Dermis blood vessel endothelial cell (primary cell): ENCODE measurements around the gene SOX6. TPM values are rescaled to one million over a fixed set of nuclear protein-coding genes. Genes with fewer than 3 reads are reported as not detected.
"Not testable (repeated sequence)": the region's sequence is repeated elsewhere in the genome, so short reads cannot be mapped to it uniquely, and the experiment has no call there.

ENCODE experiments used
- DNase-seq: peaks from one replicate; pipeline ENCODE4 v3.0.0; 2010
- total RNA-seq: library from RNA; depleted of rRNA; stranded (reverse); fragments of >200 nt; gene quantifications from 2 replicates; pipeline ENCODE4 v1.2.3, GENCODE V29; 2014

The SOX6 gene
- total RNA-seq, 1 donor from 2014 or later: under 0.01 TPM

DNA sequence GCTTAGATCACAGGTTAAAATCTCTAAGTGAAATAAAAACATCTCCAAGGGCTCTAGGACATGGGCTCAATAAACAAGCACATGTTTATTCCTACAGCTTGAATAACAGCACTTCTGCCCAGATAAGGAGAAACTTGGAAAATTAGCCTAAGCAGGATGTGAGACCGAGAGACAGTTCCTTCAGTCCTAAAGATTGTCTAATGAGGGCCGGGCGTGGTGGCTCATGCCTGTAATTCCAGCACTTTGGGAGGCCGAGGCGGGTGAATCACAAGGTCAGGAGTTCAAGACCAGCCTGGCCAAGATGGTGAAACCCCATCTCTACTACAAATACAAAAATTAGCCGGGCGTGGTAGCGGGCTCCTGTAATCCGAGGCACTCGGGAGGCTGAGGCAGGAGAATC, 327.2 kb downstream of the SOX6 start:
- DNase-seq: not testable (repeated sequence)

DNA sequence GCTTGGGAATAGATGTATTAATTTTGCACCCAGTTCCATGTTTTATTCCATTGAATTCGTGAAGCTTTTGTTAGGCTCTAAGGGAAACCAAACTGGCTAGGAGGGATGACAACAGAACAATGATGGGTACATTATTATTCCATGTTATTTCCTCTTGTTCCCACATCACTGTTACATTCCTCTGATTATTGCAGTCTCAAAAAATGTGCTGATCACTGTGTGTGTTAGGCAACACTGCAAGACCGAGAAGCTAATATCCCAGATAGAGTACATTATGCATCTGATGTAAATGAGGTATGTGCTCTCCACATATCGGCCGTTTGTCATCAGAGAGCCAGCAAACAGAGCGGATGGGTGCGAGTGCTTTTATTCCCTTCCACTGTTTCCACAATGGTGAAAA, 327.9 kb downstream of the SOX6 start:
- DNase-seq: no peak

DNA sequence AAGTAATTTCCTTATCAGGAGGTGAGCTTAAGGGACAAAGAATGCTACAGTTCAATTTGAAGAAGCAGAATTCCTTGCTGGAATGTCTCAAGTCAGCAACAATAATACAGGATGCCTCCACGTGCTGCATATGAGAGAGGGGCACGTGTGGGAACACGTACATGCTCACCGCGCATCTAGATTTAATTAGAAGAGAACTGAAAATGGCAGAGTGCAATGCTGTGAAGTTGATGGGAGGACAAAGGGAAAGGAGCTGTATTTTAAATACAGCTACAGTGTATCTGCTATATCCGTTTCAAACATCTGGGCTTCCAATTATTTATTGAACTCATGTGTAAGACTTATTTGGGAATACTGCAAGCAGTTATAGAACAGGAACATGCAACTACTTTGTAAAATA, 328.7 kb downstream of the SOX6 start:
- DNase-seq: no peak

DNA sequence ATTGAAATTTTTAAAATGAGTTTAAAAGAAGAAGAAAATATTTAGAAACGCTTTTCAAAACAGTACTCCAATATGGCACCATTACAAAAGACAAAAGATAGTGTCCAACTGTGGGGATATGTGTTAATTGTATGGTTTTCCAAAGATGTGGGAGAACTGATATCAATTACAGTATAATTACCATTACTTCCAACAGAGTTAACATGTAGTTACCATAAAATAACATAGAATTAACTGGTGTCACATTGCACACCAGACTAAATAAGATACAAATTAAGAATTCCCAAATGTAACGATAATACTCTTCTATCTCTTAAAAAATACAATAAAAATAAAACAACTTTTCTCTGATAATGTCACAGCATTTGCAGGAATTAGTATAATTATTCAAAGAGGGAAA, 329.5 kb downstream of the SOX6 start:
- no peak for DNase-seq

DNA sequence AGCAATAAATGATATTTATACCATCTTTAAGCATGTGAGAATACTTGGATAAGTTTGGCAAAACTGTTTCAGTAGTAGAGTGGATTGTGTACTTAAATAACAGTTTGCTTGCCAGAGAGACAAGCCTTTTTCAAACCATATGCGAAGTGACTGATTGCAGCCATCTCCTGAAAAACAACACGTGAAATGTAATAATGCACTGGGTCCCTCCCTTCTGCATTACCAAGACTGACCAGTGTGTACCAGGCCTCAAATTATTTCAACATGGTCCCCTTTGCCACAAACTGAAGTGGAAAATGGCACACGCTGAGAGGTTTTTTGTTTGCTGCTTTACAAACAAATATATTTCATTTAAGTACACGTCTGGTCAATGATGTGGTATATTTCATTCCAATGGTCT, 337.4 kb downstream of the SOX6 start:
- DNase-seq: no peak

- no peak for DNase-seq
These were observed 339.9 kb downstream of the SOX6 start for GRCh38 chr11:16016468-16016829.

DNA sequence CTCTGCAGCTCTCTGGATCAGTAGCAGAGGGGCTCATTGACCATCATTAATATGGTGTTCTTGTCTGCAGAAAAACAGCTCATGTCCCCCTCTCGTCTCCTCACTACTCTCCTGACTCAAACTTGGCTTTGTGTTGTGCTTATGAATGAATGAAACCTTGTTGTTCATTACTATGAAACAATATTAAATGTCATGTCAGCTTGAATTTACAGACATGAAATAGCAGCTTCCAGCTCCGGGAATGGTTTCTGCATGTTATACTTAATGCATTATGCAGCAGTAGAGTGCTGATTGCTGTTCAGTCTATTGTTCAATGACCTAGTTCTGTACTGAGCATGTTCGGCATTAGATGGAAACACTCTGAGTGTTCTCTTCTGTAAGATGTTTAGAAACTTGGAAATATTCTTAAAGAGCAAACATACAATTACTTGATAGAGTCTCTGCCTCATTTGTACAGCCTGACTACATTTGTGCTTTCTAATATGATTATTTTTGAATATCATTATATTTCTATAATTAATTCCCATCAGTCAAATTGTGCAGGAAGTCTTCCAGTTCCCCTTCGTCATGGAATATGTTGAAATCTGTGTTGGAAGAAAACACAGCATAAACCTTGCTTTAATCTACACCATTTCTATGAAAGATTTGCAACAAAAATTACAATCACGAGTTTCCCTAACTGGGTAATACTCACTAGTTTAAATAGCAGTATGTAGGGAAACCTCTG, 340.4 kb downstream of the SOX6 start:
- no peak for DNase-seq

- no peak for DNase-seq
These were observed 342.6 kb downstream of the SOX6 start for GRCh38 chr11:16013649-16014275.

DNA sequence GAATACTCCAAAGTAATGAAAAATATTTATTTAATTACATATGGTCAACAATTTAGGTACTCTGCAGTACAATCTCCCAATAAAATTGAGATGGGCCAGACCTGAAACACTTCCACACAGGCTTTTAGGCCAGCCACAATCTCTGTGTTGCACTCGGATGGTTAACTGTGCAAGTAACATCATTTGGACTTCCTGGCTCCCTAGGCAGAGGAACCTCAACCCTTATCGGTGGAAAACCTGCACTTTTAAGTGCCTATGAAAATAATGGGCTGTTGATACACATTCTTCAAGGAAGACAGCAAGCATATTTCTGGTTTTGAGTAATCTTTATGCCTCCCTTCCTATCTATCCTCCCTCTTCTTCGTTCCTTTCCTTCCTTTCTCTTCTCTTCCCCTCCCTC, 343.1 kb downstream of the SOX6 start:
- DNase-seq: no peak

- peak; percentile 5 for DNase-seq
These were observed 344.1 kb downstream of the SOX6 start for GRCh38 chr11:16012125-16012751.

DNA sequence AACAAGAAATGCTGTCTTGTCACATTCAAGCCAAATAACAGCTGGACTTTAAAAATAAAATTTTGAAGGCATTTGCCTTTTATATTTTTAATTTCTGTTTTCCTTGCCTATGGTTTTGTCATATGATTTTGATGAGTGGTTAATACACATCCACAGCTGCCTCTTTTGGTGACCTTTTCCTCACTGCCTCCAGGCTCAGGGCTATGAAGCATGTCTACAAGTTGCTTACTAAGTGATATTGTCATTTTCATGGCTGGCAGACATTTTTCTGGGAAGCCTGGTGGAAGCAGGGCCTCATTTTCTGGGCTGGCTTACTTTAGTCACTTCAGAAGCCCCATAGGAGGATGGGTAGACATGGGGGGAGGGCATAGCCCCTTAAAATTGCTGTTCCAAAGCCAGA, 344.9 kb downstream of the SOX6 start:
- no peak for DNase-seq

DNA sequence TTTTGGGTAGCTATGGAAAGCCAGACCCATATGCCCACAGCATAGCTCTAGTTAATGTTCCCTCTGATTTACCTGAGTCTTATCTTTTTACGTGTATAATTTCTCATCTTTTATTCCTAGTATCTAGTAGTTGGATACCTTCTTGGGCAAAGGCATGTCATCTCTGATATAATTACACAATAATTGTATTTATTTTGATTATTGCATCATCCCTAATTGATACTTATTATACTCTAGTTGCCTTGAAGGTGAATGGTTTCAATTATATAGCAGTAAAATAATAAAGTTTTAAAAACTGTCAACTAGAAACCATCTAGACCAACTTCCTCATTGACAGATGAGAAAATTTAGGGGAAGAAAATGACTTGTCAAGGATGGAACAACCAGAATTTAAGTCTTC, 347.3 kb downstream of the SOX6 start:
- no peak for DNase-seq

- DNase-seq: no peak
These were observed 348.8 kb downstream of the SOX6 start for GRCh38 chr11:16007514-16007913.

DNA sequence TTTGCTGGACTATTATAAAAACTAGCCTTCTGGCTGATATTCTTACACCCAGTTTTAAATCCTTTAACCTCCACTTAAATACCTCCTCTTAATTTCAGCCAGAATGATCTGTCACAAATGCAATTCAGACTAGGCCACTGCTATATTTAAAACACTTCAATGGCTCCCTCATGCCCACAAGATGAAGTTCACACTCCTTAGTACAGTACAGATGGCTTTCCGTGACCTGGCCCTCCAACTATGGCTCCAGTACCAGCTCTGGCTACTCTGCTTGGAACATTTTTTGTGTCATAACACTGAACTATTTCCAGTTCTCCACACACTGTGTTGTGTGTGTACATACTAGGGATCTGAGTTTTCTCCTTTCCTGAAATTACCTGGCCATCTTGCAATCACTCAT, 353.4 kb downstream of the SOX6 start:
- DNase-seq: no peak

- DNase-seq: peak; percentile 74
These were observed 354.4 kb downstream of the SOX6 start for GRCh38 chr11:16001899-16002426.

DNA sequence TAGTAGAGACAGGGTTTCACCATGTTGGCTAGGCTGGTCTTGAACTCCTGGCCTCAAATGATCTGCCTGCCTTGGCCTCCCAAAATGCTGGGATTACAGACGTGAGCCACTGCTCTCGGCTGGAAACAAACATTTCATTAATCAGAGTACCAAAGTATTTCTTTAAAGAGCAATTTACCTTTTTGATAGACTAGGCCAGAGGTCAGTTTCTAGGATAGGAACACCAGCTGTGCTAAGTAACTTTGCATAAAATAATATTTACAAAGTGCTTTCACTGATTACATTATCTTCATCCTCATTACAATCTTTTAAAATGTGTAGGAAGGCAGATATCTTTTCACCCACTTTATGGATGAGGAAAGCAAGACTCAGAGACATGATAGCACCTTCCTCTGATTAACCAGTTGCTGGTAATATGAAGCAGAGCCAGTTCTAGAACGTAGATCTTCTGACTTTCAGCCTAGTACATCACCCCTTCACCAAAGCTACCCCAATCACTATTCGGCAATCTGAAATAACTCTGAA, 355.2 kb downstream of the SOX6 start:
- DNase-seq: no peak

GRCh38 chr11:16000065-16000464, 356.3 kb downstream of the SOX6 start:
- peak; percentile 11 for DNase-seq

GRCh38 chr11:15993345-15993744, 363.0 kb downstream of the SOX6 start:
- DNase-seq: no peak

DNA sequence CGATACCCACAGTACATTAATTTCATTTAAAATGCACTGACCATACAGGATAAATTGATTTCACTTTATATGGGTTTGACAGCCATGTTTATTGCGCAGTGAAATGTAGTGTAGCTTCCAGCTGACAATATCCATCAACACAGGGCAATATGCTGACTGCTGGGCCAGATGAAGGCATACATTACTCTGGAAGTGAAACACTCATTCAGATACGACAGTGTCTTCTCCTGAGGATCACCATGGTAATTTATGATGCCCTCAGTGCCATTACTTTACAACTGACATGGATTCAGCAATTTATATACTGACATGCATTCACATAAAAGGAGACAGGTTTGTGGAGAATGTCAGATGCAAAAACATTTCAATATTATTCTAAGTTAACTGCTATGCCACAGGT, 365.1 kb downstream of the SOX6 start:
- DNase-seq: no peak

DNA sequence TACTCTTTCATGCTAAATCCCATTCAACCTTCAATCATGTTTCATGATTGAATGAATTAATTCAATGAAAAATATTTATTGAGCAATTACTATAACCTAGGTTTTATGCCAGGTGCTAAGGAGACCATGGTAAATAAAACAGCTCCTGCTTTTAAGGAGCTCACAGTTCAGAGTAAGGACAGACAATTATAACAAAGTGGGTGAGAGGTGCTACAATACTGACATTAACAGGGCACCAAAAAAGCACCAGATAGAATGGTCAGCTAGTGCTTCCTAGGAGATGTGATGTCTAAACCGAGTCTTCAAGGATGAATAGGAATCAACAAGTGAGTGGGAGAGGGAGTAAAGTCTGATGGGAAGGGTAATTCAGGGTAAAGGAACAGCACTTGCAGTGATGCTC, 366.7 kb downstream of the SOX6 start:
- DNase-seq: no peak

- no peak for DNase-seq
These were observed 367.6 kb downstream of the SOX6 start for GRCh38 chr11:15988693-15989231.

GRCh38 chr11:15988016-15988550, 368.3 kb downstream of the SOX6 start:
- no peak for DNase-seq

DNA sequence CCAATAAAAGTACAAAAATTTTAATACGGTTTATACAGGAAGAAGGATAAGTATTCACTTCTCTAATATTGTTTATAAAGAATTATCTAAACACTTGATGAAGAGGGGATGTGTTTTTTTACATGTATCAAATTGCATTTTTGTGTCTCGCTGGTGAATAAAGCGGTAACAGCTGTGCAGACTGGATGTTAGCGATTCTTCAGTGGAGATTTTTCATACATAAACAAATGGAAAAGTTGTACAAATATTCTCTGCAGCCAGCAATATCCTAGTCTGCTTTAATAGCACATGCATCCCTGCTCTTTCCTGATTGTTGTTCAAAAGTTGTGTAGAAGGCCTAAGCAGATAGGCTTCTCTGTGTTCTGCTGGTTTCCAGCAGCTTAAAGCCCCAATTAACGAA, 369.3 kb downstream of the SOX6 start:
- DNase-seq: no peak

DNA sequence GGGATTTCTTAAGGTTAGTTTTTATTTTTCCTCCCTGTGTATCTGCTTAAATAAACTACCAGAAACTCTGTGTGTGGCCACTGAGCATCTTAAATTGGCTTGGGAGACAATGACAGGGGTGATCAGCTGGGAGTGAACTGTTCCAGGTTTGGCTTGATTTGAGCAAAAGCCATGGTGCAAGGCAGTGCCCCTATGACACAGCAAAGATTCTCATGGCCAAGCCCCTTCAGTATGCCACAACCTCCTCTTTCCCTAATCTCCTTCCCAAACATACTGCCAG, 370.5 kb downstream of the SOX6 start:
- no peak for DNase-seq
